Right kidney (tissue), 1 donor: ENCODE measurements around the gene INAVA.
"Not testable (repeated sequence)": the region's sequence is repeated elsewhere in the genome, so short reads cannot be mapped to it uniquely, and the experiment has no call there.

Experiments used
- DNase-seq: peaks from one replicate; pipeline ENCODE4 v3.0.0-alpha.2; 2016

Gene INAVA

GRCh38 chr1:200963076-200963475, 68.4 kb downstream of the INAVA start:
- no peak for DNase-seq

DNA sequence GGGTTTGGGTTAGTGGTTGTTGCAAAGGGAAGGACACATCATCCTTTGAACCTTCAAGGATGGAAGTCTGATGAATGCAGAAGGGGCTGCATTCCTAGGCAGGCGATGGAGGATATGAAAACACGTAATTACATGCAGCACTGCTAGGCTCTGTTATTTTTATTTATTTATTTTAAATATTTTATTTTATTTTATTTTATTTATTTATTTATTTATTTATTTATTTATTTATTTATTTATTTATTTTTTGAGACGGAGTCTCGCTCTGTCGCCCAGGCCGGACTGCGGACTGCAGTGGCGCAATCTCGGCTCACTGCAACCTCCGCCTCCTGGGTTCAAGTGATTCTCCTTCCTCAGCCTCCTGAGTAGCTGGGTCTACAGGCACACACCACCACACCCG, 69.2 kb downstream of the INAVA start:
- DNase-seq: not testable (repeated sequence)
